DMS 273 (cell line): ENCODE measurements around the gene ING3.
A peak's percentile ranks its signal among the peaks of the same experiment; 100 is the strongest.

Experiments used
- DNase-seq: peaks from one replicate; lab custom pipeline; 2025; ENCODE audit not compliant: unreplicated experiment; lab: John Stamatoyannopoulos, UW

The ING3 gene, protein sequence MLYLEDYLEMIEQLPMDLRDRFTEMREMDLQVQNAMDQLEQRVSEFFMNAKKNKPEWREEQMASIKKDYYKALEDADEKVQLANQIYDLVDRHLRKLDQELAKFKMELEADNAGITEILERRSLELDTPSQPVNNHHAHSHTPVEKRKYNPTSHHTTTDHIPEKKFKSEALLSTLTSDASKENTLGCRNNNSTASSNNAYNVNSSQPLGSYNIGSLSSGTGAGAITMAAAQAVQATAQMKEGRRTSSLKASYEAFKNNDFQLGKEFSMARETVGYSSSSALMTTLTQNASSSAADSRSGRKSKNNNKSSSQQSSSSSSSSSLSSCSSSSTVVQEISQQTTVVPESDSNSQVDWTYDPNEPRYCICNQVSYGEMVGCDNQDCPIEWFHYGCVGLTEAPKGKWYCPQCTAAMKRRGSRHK

DNA sequence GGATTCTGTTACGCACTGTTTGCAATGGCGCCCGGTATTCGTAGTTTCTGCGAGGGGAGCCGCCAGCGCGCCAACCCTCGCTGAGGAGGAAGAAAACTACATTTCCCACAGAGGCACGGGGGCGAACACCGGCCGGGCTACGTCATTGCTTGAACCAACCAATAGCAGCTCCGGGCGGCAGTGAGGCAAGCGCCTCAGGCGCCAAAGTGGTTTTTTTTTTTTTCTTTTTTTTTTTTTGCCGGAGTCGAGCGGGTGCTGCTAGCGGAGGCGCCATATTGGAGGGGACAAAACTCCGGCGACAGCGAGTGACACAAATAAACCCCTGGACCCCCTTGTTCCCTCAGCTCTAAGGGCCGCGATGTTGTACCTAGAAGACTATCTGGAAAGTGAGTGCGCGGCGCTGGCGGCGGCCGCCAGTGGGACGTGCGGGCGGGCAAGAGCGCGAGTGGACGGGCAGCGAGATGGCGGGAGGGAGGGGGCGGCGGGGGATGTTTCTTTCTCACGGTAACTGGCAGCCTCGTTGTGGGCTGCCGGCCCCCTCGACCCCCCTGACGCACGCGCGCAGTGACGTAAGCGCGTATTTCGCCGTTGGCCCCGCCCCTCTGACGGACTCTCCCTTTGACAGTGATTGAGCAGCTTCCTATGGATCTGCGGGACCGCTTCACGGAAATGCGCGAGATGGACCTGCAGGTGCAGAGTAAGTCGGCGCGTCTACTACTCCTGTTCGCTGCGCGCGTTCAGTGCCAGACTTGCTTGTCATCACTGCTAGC lies at the start of gene ING3:
ING3 (plus strand) TSS at position 239 of the 770 bp plus-strand sequence; CDS start at position 359, 120 bp downstream.
- DNase-seq: peak; percentile 99

DNA sequence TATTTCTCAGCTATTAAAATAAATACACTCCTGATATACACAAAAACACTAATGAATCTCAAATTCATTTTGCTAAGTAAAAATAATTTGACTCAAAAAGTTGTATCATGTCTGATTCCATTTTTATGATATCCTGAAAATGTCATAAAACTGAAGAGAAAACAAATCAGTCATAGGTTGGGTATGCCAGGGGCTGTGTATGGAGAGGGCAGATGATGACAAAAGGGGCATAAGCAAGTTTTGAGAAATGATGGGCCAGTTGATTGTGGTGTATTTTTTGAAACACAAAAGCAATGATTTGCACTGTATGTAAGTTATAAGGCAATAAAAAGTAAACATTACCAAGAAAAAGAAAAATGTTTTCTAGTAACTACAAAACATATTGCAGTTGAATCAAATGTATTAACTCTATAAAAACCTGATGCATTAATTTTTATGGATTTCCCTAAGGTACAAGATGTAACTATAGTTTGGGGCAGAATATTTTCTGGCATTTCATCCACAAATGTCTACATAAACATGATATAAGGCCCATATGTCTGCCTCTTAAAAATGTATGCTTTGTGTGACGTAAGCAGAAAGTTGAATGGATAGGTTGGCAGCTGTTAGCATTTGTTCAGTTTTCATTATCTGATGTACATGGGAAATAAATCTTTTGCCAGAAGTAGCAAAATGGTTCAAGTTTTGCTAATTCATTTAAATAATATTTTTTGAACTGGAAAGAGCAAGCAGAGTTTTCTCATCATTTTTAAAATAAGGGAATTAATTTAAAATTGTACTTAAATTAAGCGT lies 35.1 kb upstream of the ING3 start:
- DNase-seq: peak; percentile 45

DNA sequence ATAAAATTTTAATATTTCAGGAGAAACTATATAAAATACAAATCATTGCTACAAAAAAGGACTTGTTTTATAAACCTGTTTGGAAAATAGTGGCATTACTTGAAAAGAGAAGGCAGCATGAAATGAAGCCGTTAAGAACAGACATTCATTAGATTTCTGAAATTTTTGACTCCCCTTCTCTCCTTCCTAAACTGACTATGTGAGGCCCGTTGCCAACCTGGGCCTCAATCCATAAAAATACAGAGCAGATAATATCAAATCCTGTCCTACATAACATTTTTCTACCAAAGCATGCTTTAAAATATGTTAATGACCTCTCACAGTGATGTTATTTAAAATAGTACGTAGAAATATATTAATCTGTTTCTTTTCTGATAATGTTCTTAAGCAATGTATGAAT lies 34.5 kb upstream of the ING3 start:
- DNase-seq: peak; percentile 17

DNA sequence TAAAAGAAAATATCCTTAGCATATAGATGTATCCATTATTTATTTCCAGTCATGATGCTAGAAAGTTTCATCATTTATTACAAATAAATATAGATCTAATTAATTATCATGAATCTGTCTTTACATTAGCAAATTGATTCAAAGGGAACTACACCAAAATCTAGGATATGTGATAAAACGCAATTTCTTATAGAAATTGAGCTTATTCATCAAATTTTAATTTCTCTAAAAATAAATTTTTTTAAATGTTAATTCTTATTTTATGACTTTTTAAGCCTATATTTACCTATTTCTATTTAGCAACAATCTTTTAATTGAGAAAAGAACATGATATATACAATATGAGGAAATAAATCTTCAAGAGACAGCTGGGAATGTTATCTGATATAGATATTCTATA lies 34.0 kb upstream of the ING3 start:
- DNase-seq: no peak

DNA sequence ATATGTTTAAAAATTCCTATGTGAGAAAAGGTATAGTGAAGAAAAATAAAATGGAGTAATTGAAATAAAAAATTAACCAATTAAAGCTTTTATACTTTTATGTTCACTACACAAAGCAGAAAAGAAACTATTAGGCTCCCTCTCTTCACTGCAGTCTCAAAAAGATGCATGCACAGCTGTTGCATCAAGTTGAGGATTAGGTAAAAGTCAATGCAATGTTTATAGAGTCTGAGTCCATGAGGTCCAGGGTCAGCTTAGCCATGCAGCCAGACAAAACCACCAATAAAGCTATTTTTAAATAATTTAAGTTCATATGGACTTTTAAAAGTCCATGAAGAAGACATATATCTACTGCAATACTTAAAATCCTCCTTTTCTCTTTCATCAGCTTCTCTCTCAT lies 31.1 kb upstream of the ING3 start:
- no peak for DNase-seq

DNA sequence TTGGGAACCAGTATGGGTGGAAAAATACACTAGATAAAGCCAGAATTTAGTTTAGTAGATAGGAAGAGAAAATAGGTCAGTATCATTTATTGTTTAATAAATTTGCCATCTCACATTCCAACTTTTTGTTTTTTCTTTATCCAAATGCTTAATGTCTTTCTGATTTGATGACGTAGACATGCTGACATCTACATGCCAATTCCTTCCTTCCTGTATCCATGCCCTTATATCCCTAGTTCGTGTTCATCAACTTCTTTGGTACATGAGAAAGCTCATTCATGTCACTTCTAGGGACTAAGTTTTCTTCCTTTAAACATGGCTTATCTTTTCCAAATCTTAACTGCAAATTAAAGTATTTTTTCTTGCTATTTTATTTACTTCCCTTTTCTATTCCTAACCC lies 30.5 kb upstream of the ING3 start:
- no peak for DNase-seq

DNA sequence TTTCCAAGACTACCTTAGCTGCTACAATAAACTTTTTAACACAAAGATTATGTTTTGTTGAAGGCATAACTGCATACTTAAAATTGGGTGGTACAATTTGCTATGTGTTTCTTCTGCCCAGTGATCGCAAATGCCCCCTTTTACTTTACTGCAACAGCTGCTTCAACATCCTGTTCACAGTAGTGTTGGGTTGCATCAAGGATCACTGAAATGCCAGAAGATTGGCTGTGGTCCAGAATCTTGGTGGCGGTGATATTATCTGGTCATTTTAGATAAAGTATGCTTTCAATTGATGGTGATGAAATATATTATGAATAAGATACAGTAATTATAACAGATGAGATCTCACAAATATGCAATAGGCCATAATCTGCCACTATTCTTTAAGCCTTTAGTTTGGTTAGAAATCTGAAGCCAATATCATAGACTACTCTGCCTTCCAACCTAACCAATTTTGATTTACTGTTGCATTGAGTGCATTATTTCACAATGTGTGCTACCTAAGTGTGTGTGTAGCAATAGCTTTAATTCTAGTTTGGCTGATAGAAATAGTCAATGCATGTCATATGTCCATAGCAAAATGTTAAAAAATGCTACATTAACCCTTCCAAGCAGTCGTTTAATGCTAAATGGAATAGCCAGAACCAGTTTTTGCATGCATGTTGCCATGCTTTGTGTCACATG lies 29.8 kb upstream of the ING3 start:
- DNase-seq: peak; percentile 87

DNA sequence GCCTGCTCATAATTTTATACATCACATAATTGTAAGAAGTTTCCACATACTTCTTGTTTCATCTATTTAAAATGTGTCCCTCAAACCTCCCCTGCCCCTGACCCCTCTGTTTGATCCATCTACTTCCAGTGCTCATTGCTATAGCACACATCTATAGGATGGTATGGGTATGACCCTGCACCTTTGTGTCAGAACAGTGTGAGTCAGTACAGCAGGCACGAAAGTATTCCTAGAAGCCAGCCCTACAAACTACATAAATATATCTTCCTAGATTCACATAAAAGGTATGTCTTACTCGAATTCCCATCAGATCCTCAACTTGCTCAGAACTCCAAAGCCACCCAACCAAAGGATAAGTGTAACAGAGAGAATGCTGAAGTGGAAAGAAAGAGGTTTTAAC lies 25.7 kb upstream of the ING3 start:
- no peak for DNase-seq

DNA sequence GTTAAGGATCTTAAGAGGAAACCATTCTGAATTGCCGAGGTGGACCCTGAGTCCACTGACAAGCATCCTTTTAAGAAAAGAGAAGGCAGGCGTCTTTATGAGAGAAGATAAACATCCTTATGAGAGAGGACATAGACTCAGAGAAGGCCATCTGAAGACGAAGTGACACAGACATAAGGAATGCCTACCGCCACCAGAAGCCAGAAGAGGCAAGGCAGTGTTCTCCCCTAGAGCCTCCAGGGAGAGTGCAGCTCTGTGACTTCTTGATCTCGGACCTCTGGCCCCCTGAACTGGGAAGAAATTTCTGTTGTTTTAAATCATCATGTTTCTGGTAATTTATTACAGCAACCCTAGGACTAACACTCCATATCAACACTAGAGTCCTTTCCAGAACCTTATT lies 25.2 kb upstream of the ING3 start:
- no peak for DNase-seq

DNA sequence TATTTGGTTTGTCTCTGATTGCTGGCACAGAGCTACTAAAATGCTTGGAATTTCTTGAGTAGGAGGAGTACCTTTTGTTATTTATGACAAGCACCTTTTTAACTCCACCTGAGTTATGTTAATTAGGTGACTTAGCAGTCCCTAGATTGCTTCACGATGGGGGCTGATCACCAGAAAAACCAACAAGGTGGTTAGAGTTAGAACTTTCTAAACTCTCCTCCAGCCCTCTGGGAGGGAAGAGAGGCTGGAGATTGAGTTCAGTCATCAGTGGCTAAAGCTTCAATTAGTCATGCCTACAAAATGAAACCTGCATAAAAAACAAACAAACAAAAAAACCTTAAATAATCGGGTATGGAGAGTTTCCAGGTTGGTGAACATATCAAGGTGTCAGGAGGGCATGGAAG lies 23.6 kb upstream of the ING3 start:
- DNase-seq: no peak

DNA sequence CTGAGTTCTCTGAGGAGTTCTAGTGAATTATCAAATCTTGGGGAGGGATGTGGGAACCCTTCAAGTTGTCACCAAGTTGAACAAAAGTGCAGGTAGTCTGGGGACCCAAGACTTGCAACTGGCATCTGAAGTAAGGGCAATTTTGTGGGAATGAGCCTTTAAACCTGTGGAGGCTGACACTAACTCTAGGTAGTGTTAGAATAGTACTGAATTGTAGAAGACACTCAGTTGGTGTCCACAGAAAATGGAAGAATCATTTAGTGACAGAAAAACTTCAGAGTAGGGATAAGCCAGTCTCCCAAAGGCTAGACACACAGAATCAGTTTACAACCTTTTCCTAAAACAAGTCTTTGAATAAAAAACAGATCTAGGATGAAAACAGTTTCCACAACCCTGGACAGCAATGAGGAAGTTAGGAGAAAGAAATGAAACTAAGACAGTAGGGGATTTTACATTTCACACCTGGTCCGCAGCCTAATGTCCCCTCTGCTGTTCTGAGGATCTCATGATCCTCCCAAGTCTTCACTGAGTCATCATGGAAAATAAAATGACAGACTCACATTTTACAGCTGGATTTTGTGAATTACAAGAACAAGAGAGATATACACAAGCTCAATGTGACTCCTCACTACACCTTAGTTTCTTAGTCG lies 23.0 kb upstream of the ING3 start:
- DNase-seq: no peak

DNA sequence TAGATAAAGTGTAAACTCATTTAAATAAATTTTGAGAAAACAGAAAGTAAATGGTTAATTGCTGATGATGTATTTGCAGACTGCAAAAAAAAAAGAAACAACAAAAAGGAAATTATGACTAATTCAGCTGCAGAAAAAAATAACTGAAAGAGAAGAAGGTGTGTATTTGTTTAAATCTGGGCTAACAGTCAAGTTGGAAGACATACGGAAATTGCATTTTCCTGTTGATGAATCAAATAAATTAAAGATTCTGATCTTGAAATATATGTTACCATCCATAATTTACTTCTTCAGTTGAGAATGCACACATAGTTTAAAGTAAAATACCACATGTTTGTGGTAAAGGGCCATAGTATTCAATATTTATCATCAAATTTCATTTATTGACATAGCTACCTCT lies 19.3 kb upstream of the ING3 start:
- no peak for DNase-seq

DNA sequence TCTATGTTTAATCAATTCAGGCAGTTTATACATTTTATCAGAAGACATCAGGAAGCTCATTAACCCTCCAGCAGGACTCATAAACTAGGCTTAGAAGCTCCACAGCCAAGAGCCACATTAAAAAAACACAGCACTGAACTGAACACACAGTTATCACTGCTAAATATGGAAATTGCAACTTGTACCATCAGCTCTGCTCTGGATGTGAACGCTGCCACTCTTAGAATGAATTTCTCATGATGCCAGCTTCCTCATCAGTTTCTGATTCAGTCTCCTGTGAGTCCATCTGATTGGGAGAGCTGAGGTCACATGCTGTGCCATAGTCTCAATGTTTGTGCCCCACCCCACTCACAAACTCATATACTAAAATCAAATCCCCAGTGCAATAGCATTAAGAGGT lies 17.1 kb upstream of the ING3 start:
- DNase-seq: peak; percentile 34

DNA sequence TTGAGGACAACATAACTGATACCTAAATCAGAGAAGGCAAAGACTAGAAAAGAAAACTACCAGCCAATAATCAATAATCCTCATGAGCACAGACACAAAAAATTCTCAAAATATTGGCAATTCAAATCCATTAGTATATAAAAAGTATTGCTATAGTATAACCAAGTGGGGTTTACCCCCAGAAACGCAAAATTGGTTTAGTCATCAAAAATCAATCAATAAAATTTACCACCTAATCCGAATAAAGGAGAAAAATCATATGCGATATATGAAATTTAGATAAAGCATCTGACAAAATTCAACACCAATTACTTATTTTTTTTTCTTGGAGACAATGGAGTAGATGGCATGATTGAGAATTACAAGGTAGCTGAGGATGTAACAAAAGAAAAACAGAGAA lies 11.2 kb upstream of the ING3 start:
- no peak for DNase-seq

DNA sequence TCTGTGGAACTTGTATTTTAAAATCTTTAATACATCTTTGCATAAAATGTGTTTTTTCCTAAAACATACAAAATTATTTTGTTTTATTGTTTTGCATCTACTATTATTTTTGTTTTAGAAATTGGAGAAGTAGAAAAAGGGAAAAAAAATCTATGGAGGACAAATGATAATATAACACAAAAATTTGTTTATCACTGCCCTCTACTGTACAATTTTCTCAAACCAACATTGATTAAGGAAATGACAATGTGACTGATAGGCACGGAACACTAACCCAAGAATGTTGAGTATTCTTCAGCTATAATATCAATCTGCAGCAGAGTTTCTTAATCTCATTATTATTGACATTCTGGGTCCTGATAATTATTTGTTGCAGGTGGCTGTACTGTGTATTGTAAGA lies 9.5 kb upstream of the ING3 start:
- DNase-seq: peak; percentile 67

DNA sequence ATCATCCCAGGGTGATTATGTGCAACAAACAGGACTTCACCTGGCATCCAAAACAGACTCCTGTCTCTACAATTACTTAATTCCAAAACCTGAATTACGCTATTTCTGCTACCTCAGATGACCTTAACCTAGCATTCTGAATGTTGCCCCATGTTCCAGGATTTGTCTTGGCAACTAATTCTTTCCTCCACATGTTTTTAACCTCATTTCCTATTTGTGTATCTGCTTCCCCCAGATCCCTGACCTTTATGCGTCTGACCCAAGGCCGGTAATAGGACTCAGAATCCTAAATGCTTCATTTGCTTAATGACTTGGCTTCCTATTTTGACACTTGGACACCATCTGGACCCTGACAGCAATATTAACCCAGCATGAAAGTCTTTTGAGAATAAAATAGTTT lies 8.7 kb upstream of the ING3 start:
- no peak for DNase-seq

DNA sequence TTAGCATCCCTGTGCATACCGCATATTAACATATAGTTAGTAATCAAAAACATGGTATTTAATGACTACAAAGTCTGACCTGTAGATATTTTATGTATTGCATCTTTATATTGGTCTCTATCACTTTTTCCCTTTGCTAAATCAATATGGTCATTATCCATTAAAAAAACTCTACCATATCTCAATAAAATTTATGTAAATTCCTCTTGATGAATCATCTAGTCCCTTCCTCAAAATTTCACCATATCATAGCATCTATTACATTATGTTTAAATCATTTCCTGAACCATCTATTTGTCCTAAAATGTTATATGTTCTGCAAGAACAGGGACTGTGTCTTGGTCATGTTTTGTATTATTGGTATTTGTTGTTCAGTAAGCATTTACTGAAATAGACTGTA lies 7.7 kb upstream of the ING3 start:
- no peak for DNase-seq

DNA sequence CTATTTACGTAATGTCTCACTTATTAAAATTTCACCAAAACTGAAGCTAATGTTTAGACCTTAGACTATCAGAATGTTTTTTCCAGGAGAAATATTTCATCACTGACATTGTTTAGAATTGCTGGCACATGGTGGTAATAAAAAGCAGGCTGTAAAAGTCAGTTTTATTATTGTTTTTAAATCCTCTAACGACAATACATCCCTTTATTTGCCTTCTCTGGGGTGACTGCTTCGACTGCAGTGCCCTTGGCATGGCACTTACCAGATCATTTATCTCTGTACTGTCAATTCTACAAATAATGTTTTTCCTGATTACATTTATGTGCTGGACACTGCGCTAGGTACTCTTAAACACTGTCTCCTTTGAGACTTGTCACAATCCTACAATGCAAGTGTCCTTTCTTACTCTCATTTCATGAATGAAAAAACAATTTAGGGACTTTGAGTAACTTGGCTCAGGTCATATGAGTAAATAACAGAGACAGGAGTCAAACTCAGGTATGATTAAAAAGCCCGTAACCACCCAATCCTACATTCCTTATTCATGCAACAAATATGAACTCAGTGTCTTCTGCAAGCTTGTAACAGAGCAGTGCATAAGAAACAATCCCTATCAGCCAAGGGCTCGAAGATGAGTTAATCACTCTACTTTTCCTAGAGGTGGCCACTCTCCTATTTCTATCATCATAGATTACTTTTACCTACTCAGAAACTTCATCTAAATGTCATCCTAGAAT lies 5.6 kb upstream of the ING3 start:
- DNase-seq: no peak

DNA sequence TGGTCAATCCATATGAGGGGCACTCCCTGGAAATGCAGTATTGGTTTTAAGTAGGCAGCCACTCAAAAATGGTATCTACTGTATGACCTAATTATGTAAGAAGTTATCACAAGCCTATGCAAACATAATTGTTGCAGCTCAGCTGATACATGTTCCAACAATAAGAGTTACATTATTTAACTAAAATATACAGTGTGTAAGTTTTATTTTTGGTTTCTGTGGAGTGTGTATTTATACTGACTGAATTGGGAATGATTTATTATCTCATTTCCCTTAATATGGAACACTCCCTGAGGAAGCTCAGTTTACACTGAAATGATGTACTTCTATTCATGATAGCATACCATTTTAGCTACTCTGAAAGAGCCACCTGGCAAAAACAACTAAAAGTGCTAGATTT lies 2.6 kb upstream of the ING3 start:
- DNase-seq: no peak

DNA sequence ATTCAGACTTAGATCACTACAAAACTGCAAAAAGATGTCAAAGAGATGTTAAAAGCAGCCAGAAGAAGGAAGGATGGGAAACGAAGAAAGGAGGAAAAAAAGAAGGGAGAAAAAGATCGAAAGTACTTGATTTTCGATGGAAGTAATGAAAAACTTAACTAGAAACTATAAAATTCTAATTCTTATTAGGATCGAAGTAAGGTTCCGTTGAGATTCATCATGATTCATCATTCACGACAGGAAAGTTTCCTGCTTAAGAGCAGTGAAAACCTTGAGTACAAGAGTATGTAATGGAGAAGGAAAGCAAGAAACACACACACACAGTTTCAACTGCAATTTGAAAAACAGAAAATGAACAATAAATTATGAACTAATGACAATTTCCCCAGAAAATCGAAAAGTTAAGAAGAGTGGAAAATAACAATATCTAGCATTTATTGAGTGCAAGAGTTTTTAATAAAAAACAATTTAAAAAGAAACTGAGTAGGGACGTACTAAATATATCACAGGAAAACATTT lies 1.1 kb upstream of the ING3 start:
- DNase-seq: peak; percentile 42
